ENCODE results near the gene GSG1L. TPM values are rescaled to one million over a fixed set of nuclear protein-coding genes. Genes with fewer than 3 reads are reported as not detected.

Gene GSG1L
- total and polyA plus RNA-seq, 12 donors = 0.11 TPM; not detected in 11

GRCh38 chr16:28085389-28086171 lies 22.1 kb upstream of the GSG1L start:
- no peak for DNase-seq
- Histone ChIP-seq H3K27ac (no peak overlapping the region), H3K27me3 (no peaks in the 10 kb centered on the region), H3K4me3 (no peak overlapping the region), H3K9me3 (replicated peaks in 1 of 3) (no peaks in the 10 kb centered on the region), H3K36me3 (replicated peaks in 1 of 2) (no peaks in the 10 kb centered on the region), H3K4me1 (replicated peaks in 1 of 2) (no peaks in the 10 kb centered on the region)
- intact Hi-C loops (cut with DNase I) = no loop called here
- TF ChIP-seq CTCF (IDR thresholded peaks at IDR 0.05) (no peak), POLR2A (IDR thresholded peaks at IDR 0.05) (no peak)
- 68 to 74% (median 72%) methylated on average over 10 to 12 of the region's 12 CpGs for whole genome bisulfite sequencing, 4 donors

- Histone ChIP-seq H3K4me1 (replicated peaks in 1 of 2) (no peaks in the 10 kb centered on the region), H3K36me3 (replicated peaks in 1 of 2) (no peaks in the 10 kb centered on the region), H3K27me3 (no peaks in the 10 kb centered on the region), H3K4me3 (no peak overlapping the region), H3K27ac (no peak overlapping the region), H3K9me3 (replicated peaks in 1 of 3) (no peaks in the 10 kb centered on the region)
- intact Hi-C loops (cut with DNase I) = no loop called here
- TF ChIP-seq POLR2A (IDR thresholded peaks at IDR 0.05) (no peak), CTCF (IDR thresholded peaks at IDR 0.05) (no peak)
- DNase-seq = no peak
- 88 to 97% (median 90%) methylated on average over 6 of the region's 6 CpGs for WGBS, 4 donors
These were observed 20.7 kb upstream of the GSG1L start for GRCh38 chr16:28084209-28084608.

GRCh38 chr16:28082624-28083023 lies 19.1 kb upstream of the GSG1L start:
- Histone ChIP-seq H3K36me3 (replicated peaks in 1 of 2) (no peaks in the 10 kb centered on the region), H3K27ac (peak overlapping the region in 1 of 5 donors; percentile 40), H3K4me3 (no peak overlapping the region), H3K27me3 (no peaks in the 10 kb centered on the region), H3K4me1 (replicated peaks in 1 of 2) (no peaks in the 10 kb centered on the region), H3K9me3 (replicated peaks in 1 of 3) (no peaks in the 10 kb centered on the region)
- DNase-seq = peak in 1 of 7 donors; percentile 24
- TF ChIP-seq CTCF (IDR thresholded peaks at IDR 0.05) = no peak
- no peak for TF ChIP-seq POLR2A (IDR thresholded peaks at IDR 0.05)
- intact Hi-C loops (cut with DNase I) = no loop called here
- WGBS, 4 donors = 72 to 90% (median 81%) methylated on average over 11 to 13 of the region's 13 CpGs

GRCh38 chr16:28081391-28081968 lies 18.0 kb upstream of the GSG1L start:
- H3K4me3 ChIP-seq = no peak overlapping the region
- intact Hi-C loops (cut with DNase I) = no loop called here
- TF ChIP-seq CTCF (IDR thresholded peaks at IDR 0.05) (no peak), POLR2A (IDR thresholded peaks at IDR 0.05) (no peak)
- DNase-seq = no peak
- no peaks in the 10 kb centered on the region for H3K4me1 ChIP-seq (replicated peaks in 1 of 2)
- H3K27me3 ChIP-seq = no peaks in the 10 kb centered on the region
- H3K9me3 ChIP-seq (replicated peaks in 1 of 3) = no peaks in the 10 kb centered on the region
- WGBS, 4 donors = 80 to 87% (median 84%) methylated on average over 9 of the region's 9 CpGs
- H3K36me3 ChIP-seq (replicated peaks in 1 of 2) = no peaks in the 10 kb centered on the region
- no peak overlapping the region for H3K27ac ChIP-seq

Data from adrenal gland (tissue), 12 donors.